NB4 (cell line): ENCODE data around the gene MNX1.

Source experiments
- CTCF ChIP-seq: IDR thresholded peaks from one replicate; pipeline ENCODE4 v1.5.1; 2012; ENCODE audit warnings: low read depth, low read length
- MYC ChIP-seq: IDR thresholded peaks from 2 replicates; pipeline ENCODE4 v1.6.1; 2011; ENCODE audit warnings: low read depth, low read length
- POLR2A ChIP-seq: IDR thresholded peaks from 2 replicates; pipeline ENCODE4 v1.6.1; 2011; ENCODE audit warnings: mild to moderate bottlenecking; ENCODE audit not compliant: insufficient read length; ENCODE audit errors: extremely low read depth

GRCh38 chr7:156986378-156986777, 24.1 kb downstream of the MNX1 start:
- TF ChIP-seq CTCF, result no peak
- no peak for TF ChIP-seq POLR2A
- no peak for TF ChIP-seq MYC
